ENCODE data around the gene ERICH3. TPM values are rescaled to one million over a fixed set of nuclear protein-coding genes. Genes with fewer than 3 reads are reported as not detected.

Gene ERICH3
- polyA plus RNA-seq, 1 donor: 1.1 TPM

GRCh38 chr1:74571891-74572290 lies 101.7 kb downstream of the ERICH3 start:
- no peaks in the 10 kb centered on the region for H3K9me3 ChIP-seq (ENCODE audit: control insufficient read depth, low read depth, low read length)
- no peaks in the 10 kb centered on the region for H3K4me1 ChIP-seq (ENCODE audit: control insufficient read depth, insufficient read depth, low read length)
- H3K27me3 ChIP-seq (ENCODE audit: control insufficient read depth, insufficient read depth, low read length): peaks cover 3% of the 10 kb centered on the region
- H3K36me3 ChIP-seq (ENCODE audit: control insufficient read depth, insufficient read depth, low read length): no peaks in the 10 kb centered on the region
- WGBS (ENCODE audit: insufficient coverage, low lambda C conversion rate): 77% methylated on average over 3 of the region's 6 CpGs
- DNase-seq: no peak
- H3K4me3 ChIP-seq (ENCODE audit: low read length): no peak overlapping the region
- H3K27ac ChIP-seq (ENCODE audit: low read length): no peak overlapping the region

DNA sequence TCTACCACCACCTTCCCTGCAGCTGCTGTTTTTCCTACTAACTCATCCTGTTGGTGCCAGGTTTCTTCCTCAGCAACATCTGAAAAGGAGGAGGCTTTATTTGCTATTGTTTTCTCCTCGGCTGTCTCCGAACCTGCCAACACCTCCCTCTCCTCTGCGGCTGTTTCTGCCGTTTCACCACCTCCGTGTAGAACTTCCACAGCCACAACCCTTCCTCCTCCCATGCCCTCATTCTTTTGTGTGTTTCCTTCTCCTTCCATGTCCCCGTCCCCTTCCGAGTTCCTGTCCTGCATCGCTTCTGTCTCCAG lies 102.1 kb downstream of the ERICH3 start:
- Histone ChIP-seq H3K4me1 (ENCODE audit: control insufficient read depth, insufficient read depth, low read length) (no peaks in the 10 kb centered on the region), H3K36me3 (ENCODE audit: control insufficient read depth, insufficient read depth, low read length) (no peaks in the 10 kb centered on the region), H3K4me3 (ENCODE audit: low read length) (no peak overlapping the region), H3K27ac (ENCODE audit: low read length) (no peak overlapping the region), H3K27me3 (ENCODE audit: control insufficient read depth, insufficient read depth, low read length) (peaks cover 3% of the 10 kb centered on the region), H3K9me3 (ENCODE audit: control insufficient read depth, low read depth, low read length) (no peaks in the 10 kb centered on the region)
- WGBS (ENCODE audit: insufficient coverage, low lambda C conversion rate): 72% methylated on average over 8 of the region's 8 CpGs
- no peak for DNase-seq

GRCh38 chr1:74570797-74571492 lies 102.6 kb downstream of the ERICH3 start:
- peaks cover 3% of the 10 kb centered on the region for H3K27me3 ChIP-seq (ENCODE audit: control insufficient read depth, insufficient read depth, low read length)
- no peak for DNase-seq
- H3K27ac ChIP-seq (ENCODE audit: low read length): no peak overlapping the region
- no peak overlapping the region for H3K4me3 ChIP-seq (ENCODE audit: low read length)
- H3K36me3 ChIP-seq (ENCODE audit: control insufficient read depth, insufficient read depth, low read length): no peaks in the 10 kb centered on the region
- 34% methylated on average over 2 of the region's 14 CpGs for WGBS (ENCODE audit: insufficient coverage, low lambda C conversion rate)
- no peaks in the 10 kb centered on the region for H3K4me1 ChIP-seq (ENCODE audit: control insufficient read depth, insufficient read depth, low read length)
- no peaks in the 10 kb centered on the region for H3K9me3 ChIP-seq (ENCODE audit: control insufficient read depth, low read depth, low read length)

DNA sequence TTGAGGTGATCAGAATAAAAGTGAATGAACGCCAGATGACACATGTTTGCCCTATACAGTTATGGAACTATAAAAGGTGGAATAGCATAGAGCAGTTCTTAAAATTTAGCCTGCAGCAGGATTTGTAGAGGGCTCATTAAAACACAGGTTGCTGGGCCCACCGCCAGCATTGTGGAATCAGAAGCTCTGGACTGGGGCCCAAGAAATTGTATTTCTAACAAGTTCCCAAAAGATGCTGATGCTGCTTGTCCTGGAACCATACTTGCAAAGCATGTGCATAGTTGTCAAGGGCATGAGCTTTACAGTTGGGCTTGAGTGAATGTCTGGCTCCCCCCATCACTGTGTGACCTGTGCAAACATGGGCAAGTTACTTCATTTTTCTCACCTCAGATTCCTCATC lies 123.7 kb downstream of the ERICH3 start:
- 80% methylated on average over 1 of the region's 2 CpGs for WGBS (ENCODE audit: insufficient coverage, low lambda C conversion rate)
- Histone ChIP-seq H3K27ac (ENCODE audit: low read length) (no peak overlapping the region), H3K9me3 (ENCODE audit: control insufficient read depth, low read depth, low read length) (no peaks in the 10 kb centered on the region), H3K27me3 (ENCODE audit: control insufficient read depth, insufficient read depth, low read length) (no peaks in the 10 kb centered on the region), H3K36me3 (ENCODE audit: control insufficient read depth, insufficient read depth, low read length) (no peaks in the 10 kb centered on the region), H3K4me3 (ENCODE audit: low read length) (no peak overlapping the region), H3K4me1 (ENCODE audit: control insufficient read depth, insufficient read depth, low read length) (no peaks in the 10 kb centered on the region)
- no peak for DNase-seq

DNA sequence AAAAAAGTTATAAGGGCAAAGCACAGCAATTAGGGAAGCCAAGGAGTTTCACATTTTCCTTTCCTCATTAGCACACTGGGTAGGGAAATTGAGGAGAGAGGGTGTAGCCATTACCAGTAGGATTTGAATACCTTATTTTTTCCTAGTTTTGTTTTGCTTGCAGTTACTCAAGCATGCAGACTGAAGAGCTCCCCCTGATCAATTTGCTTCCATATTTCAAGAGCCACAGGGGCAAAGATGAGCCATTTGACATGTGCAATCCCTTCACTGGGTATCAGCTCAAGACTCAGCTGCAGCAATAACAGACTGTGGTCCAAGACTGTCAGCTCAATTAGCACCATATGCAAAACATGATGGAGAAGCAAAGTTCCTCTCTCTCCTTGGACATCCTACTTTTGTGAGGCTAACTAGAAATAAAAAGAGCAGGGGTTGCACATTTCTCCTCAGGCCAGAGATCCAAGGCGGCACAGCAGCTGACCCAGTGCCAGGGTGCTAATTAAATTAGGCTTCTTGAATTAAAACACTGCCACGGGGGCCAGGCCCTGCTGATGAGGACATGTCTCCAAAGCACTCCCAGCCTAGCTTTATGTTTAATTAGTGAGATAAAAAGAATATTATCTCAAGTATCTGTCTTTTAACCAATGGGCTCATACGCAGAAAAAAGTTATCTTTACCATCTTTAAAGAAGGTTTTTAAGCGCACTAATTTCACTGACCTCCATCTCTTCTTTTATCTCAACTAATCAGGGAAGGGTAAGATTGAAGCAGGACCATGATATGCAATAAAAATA lies 124.4 kb downstream of the ERICH3 start:
- DNase-seq: no peak
- Histone ChIP-seq H3K27me3 (ENCODE audit: control insufficient read depth, insufficient read depth, low read length) (no peaks in the 10 kb centered on the region), H3K4me1 (ENCODE audit: control insufficient read depth, insufficient read depth, low read length) (no peaks in the 10 kb centered on the region), H3K9me3 (ENCODE audit: control insufficient read depth, low read depth, low read length) (no peaks in the 10 kb centered on the region), H3K36me3 (ENCODE audit: control insufficient read depth, insufficient read depth, low read length) (no peaks in the 10 kb centered on the region), H3K4me3 (ENCODE audit: low read length) (no peak overlapping the region), H3K27ac (ENCODE audit: low read length) (no peak overlapping the region)
- WGBS (ENCODE audit: insufficient coverage, low lambda C conversion rate): 68% methylated on average over 2 of the region's 4 CpGs

GRCh38 chr1:74545821-74546220 lies 127.8 kb downstream of the ERICH3 start:
- Histone ChIP-seq H3K4me1 (ENCODE audit: control insufficient read depth, insufficient read depth, low read length) (no peaks in the 10 kb centered on the region), H3K9me3 (ENCODE audit: control insufficient read depth, low read depth, low read length) (no peaks in the 10 kb centered on the region), H3K36me3 (ENCODE audit: control insufficient read depth, insufficient read depth, low read length) (no peaks in the 10 kb centered on the region), H3K27me3 (ENCODE audit: control insufficient read depth, insufficient read depth, low read length) (no peaks in the 10 kb centered on the region), H3K27ac (ENCODE audit: low read length) (no peak overlapping the region), H3K4me3 (ENCODE audit: low read length) (no peak overlapping the region)
- DNase-seq: no peak
- no CpG with 5 or more reads among the region's 2 CpGs for WGBS (ENCODE audit: insufficient coverage, low lambda C conversion rate)

GRCh38 chr1:74534241-74534640 lies 139.4 kb downstream of the ERICH3 start:
- Histone ChIP-seq H3K36me3 (ENCODE audit: control insufficient read depth, insufficient read depth, low read length) (no peaks in the 10 kb centered on the region), H3K9me3 (ENCODE audit: control insufficient read depth, low read depth, low read length) (no peaks in the 10 kb centered on the region), H3K27me3 (ENCODE audit: control insufficient read depth, insufficient read depth, low read length) (no peaks in the 10 kb centered on the region), H3K4me1 (ENCODE audit: control insufficient read depth, insufficient read depth, low read length) (no peaks in the 10 kb centered on the region), H3K4me3 (ENCODE audit: low read length) (no peak overlapping the region), H3K27ac (ENCODE audit: low read length) (no peak overlapping the region)
- 100% methylated on average over 2 of the region's 3 CpGs for WGBS (ENCODE audit: insufficient coverage, low lambda C conversion rate)
- DNase-seq: no peak

GRCh38 chr1:74531796-74532195 lies 141.8 kb downstream of the ERICH3 start:
- WGBS (ENCODE audit: insufficient coverage, low lambda C conversion rate): no CpG with 5 or more reads among the region's 1 CpG
- H3K27me3 ChIP-seq (ENCODE audit: control insufficient read depth, insufficient read depth, low read length): no peaks in the 10 kb centered on the region
- no peak overlapping the region for H3K27ac ChIP-seq (ENCODE audit: low read length)
- H3K4me1 ChIP-seq (ENCODE audit: control insufficient read depth, insufficient read depth, low read length): no peaks in the 10 kb centered on the region
- H3K36me3 ChIP-seq (ENCODE audit: control insufficient read depth, insufficient read depth, low read length): no peaks in the 10 kb centered on the region
- H3K4me3 ChIP-seq (ENCODE audit: low read length): no peak overlapping the region
- no peaks in the 10 kb centered on the region for H3K9me3 ChIP-seq (ENCODE audit: control insufficient read depth, low read depth, low read length)
- DNase-seq: no peak

- no peak for DNase-seq
- no peaks in the 10 kb centered on the region for H3K4me1 ChIP-seq (ENCODE audit: control insufficient read depth, insufficient read depth, low read length)
- H3K27ac ChIP-seq (ENCODE audit: low read length): no peak overlapping the region
- H3K27me3 ChIP-seq (ENCODE audit: control insufficient read depth, insufficient read depth, low read length): no peaks in the 10 kb centered on the region
- no peaks in the 10 kb centered on the region for H3K9me3 ChIP-seq (ENCODE audit: control insufficient read depth, low read depth, low read length)
- no peak overlapping the region for H3K4me3 ChIP-seq (ENCODE audit: low read length)
- no peaks in the 10 kb centered on the region for H3K36me3 ChIP-seq (ENCODE audit: control insufficient read depth, insufficient read depth, low read length)
Measured at GRCh38 chr1:74530892-74531291, 142.7 kb downstream of the ERICH3 start.

GRCh38 chr1:74528123-74528522 lies 145.5 kb downstream of the ERICH3 start:
- no peaks in the 10 kb centered on the region for H3K4me1 ChIP-seq (ENCODE audit: control insufficient read depth, insufficient read depth, low read length)
- H3K36me3 ChIP-seq (ENCODE audit: control insufficient read depth, insufficient read depth, low read length): no peaks in the 10 kb centered on the region
- no CpG with 5 or more reads among the region's 4 CpGs for WGBS (ENCODE audit: insufficient coverage, low lambda C conversion rate)
- H3K4me3 ChIP-seq (ENCODE audit: low read length): no peak overlapping the region
- H3K9me3 ChIP-seq (ENCODE audit: control insufficient read depth, low read depth, low read length): no peaks in the 10 kb centered on the region
- no peak for DNase-seq
- no peak overlapping the region for H3K27ac ChIP-seq (ENCODE audit: low read length)
- H3K27me3 ChIP-seq (ENCODE audit: control insufficient read depth, insufficient read depth, low read length): no peaks in the 10 kb centered on the region

DNA sequence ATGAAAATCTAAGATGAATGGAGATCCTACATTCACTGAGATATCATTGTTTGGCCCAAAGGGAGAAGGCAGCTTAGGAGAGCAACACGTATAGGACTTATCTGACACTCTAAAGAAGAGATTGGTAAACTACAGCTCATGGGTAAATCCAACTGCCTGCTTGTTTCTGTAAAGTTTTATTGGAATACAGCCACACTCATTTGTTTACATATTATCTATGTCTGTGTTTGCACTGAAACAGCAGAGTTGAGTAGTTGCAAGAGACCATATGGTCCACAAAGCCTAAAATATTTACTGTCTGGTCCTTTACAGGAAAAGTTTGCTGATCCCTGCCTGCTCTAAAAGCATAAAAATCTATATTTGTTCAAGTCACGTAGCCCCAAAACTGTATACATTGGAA lies 146.9 kb downstream of the ERICH3 start:
- Histone ChIP-seq H3K9me3 (ENCODE audit: control insufficient read depth, low read depth, low read length) (no peaks in the 10 kb centered on the region), H3K4me1 (ENCODE audit: control insufficient read depth, insufficient read depth, low read length) (no peaks in the 10 kb centered on the region), H3K27me3 (ENCODE audit: control insufficient read depth, insufficient read depth, low read length) (no peaks in the 10 kb centered on the region), H3K4me3 (ENCODE audit: low read length) (no peak overlapping the region), H3K27ac (ENCODE audit: low read length) (no peak overlapping the region), H3K36me3 (ENCODE audit: control insufficient read depth, insufficient read depth, low read length) (no peaks in the 10 kb centered on the region)
- DNase-seq: no peak
- WGBS (ENCODE audit: insufficient coverage, low lambda C conversion rate): no CpG with 5 or more reads among the region's 2 CpGs
